WTC11 (cell line): ENCODE results near the gene ZNF516.

Source experiments
- CTCF ChIP-seq: fragments of 200-600 bp; IDR thresholded peaks from 2 replicates; pipeline ENCODE4 v1.8.0; 2022; ENCODE audit warnings: antibody characterized with exemption
- E2F4 ChIP-seq: sonication (generic); formaldehyde crosslinking; IDR thresholded peaks from 2 replicates; pipeline ENCODE4 v1.8.1; 2022; ENCODE audit warnings: low read depth, mild to moderate bottlenecking, moderate library complexity, missing genetic modification reagents, borderline replicate concordance
- ESRRA ChIP-seq: sonication (generic); formaldehyde crosslinking; IDR thresholded peaks from 2 replicates; pipeline ENCODE4 v1.8.1; 2022; ENCODE audit warnings: mild to moderate bottlenecking, missing genetic modification reagents, borderline replicate concordance
- TEAD1 ChIP-seq: sonication (generic); formaldehyde crosslinking; IDR thresholded peaks from 2 replicates; pipeline ENCODE4 v1.8.0; 2022; ENCODE audit warnings: mild to moderate bottlenecking, missing genetic modification reagents

GRCh38 chr18:76465630-76466409, 29.2 kb downstream of the ZNF516 start:
- TF ChIP-seq E2F4 (CRISPR knock-in tag) (no peak), ESRRA (CRISPR knock-in tag) (no peak), TEAD1 (CRISPR knock-in tag) (no peak), CTCF (no peak)
